ENCODE data around the gene EDC3.
"Not testable (repeated sequence)": the region's sequence is repeated elsewhere in the genome, so short reads cannot be mapped to it uniquely, and the experiment has no call there.

EDC3 gene

GRCh38 chr15:74695597-74696397, at the start of gene EDC3:
TSS of gene EDC3 (minus strand) at chr15:74696024. CDS start at chr15:74675124, 20,900 bp downstream.
- DNase-seq (ENCODE audit: low read depth in 3 of 3), result peak; percentile 71 to 87 (median 75)

DNA sequence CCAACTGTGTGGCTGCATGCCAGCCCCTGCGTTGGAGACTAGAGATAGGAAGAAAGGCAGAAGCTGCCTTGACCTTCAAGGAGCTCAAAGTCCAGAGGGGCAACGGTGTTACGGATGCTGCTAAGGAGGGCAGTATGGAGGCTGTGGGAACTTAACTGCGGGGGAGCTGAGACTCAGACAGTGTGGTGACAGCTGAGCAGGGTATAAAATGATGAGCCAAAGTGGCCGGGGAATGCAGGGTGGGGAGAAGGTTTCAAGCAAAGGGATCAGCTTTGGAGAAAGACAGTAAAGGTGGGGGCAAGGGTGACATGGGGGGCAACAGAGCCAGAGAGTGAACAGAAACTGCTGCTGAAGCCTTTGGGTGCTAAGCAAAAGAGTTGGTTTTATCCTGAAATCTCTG, 46.6 kb upstream of the EDC3 start:
- DNase-seq (ENCODE audit: low read depth in 3 of 3), result no peak

- not testable (repeated sequence) for DNase-seq (ENCODE audit: low read depth in 3 of 3)
Observed at GRCh38 chr15:74738239-74738638, 42.4 kb upstream of the EDC3 start.

DNA sequence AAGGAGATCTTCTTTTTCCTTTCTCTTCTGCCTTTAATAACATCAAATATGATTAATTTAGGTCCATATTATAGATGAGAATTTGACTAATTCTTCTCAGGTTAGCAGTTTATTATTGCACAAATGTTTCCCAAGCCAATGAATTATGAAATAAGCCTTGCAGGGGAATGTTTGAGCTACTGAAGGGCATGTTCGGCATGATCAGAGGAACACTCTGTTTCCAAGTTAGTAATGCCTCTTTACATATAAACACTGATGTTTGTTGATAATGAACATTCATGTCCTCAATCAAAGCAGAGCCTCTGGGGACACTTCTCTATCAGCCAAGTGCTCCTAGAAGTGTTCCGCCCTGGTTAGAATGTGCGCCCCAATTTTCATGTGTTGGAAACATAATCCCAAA, 39.5 kb upstream of the EDC3 start:
- DNase-seq (ENCODE audit: low read depth in 3 of 3), result no peak

DNA sequence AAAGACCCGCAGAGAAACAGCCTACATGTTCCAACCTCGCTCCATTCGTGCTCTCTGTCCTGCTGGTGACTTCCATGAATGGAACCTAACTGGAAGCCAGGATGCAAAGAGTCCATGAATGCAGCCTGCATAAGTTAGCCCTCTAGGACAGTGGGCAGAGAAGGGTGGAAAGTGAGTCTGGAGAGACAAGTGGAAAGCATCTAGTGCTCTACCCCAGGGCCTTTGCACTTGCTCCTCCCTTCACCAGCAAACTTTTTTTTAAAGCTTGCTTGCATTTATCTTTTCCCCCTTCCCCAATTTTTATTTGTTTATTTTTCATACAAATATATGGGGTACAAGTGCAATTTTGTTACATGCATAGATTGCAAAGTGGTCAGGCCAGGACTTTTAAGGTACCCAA, 37.4 kb upstream of the EDC3 start:
- DNase-seq (ENCODE audit: low read depth in 3 of 3), result no peak

DNA sequence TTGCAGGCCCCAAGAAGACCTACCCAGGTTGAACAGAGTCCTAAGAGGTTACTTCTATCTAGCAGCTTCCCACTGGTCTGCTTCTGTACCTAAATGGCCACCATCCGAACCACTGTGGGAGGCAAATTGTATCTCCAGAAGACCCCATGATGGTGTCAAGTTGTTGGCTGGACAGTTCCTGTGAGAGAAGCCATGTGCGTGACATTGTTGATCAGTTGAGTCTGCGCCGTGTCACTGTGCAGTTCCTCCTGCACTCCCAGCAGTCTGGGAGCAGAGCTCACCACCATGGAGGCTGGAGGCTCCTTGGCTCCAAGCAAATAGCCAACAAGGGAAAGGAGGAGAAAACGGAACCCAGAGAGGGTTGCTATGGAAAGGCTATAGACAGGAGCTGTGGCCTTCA, 37.0 kb upstream of the EDC3 start:
- DNase-seq (ENCODE audit: low read depth in 3 of 3), result no peak

- no peak for DNase-seq (ENCODE audit: low read depth in 3 of 3)
Observed at GRCh38 chr15:74730619-74731316, 34.9 kb upstream of the EDC3 start.

DNA sequence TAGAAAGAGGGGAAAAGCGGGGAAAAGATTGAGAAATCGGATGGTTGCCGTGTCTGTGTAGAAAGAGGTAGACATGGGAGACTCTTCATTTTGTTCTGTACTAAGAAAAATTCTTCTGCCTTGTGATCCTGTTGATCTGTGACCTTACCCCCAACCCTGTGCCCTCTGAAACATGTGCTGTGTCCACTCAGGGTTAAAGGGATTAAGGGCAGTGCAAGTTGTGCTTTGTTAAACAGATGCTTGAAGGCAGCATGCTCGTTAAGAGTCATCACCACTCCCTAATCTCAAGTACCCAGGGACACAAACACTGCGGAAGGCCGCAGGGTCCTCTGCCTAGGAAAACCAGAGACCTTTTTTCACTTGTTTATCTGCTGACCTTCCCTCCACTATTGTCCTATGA, 33.5 kb upstream of the EDC3 start:
- not testable (repeated sequence) for DNase-seq (ENCODE audit: low read depth in 3 of 3)

- not testable (repeated sequence) for DNase-seq (ENCODE audit: low read depth in 3 of 3)
Observed at GRCh38 chr15:74728699-74729098, 32.9 kb upstream of the EDC3 start.

DNA sequence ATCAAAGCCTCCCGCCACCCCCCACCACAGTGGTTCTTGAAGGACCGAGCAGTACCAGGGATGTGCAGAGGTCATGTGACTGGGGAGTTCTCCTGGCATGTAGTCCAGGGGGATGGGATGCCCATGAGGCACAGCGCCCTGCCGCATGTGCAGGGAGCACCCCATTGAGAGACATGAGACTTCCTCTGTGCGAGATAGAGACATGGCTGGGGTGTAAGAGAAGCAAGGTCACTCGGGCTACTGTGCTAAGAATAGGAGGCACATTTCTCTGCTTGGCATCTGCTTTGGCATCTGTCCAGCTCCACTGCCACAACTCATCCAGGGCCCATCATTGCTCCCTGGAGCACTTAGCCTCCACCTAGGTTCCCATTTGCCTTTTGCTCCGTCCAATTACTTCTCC, 31.9 kb upstream of the EDC3 start:
- no peak for DNase-seq (ENCODE audit: low read depth in 3 of 3)

DNA sequence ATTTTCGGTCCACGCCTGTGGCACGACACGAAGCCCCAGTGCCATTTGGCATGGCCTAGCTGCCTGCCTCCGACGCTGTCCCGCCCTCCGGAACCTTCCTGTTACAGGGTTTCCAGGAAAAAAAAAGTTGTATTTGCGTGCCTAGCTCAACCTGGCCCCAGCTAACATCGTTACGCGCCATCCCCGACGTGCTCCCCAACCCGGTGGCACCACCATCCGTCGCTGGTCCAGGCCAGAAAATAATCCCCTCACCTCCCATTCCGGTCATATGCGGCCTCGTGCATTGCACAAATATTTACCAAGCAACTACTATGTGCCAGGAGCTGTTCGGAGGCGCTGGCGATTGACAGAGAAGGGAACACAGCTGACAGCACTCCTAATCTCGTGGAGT, 30.9 kb upstream of the EDC3 start:
- no peak for DNase-seq (ENCODE audit: low read depth in 3 of 3)

DNA sequence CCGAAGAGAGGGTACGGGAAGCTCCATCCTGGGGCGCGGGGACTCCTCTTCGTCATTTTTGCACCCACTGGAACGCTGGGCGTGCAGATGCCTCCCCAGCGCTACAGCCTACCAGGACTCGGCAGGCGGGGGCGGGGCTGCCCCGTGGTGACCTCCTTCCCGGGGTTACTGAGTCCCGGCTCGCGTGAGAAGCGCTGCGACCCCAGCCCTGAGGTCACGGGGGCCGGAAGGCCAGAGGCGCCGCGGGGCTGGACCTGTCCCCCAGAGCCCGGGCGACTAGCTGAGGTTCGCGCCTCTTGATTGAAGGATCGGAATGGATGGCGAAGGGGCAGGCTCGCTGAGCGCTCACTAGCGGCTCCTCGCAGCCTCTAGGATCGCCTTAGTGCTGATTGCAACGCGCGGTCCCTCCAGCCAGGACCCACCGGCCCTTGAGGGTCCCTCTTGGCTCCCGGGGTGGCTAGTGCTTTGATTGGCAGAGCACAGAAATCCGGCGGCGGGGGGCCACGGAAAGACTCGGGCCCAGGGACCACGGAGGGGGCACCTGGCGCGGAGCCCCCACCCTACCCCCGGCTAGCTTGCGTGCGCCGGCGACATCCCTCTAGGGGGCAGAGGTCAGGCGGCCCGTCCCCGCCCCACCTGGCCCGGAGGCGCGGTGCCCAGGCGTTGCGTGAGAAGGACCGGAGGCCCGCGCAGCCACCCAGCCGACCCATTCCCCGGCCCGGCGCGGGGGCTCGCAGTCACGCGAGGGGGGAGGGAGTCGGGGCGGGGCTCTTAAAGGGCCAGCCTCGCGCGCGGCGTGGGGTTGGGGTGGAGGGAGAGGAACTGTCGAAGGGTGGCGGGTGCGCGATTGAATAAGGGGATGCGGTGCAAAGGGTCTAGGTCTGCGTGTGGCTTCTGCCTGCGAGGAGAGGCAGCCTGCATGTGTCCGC, 30.3 kb upstream of the EDC3 start:
- DNase-seq (ENCODE audit: low read depth in 3 of 3), result peak; percentile 16 to 58 (median 41)

- peak in 1 of 3 donors; percentile 27 for DNase-seq (ENCODE audit: low read depth in 3 of 3)
Observed at GRCh38 chr15:74725225-74725774, 29.5 kb upstream of the EDC3 start, which contains the start of gene CYP1A1. TSS of gene CYP1A1 (minus strand) at chr15:74725528. CDS start at chr15:74723097, 2,431 bp downstream.

GRCh38 chr15:74724570-74725224, 28.9 kb upstream of the EDC3 start:
- DNase-seq (ENCODE audit: low read depth in 3 of 3), result no peak

DNA sequence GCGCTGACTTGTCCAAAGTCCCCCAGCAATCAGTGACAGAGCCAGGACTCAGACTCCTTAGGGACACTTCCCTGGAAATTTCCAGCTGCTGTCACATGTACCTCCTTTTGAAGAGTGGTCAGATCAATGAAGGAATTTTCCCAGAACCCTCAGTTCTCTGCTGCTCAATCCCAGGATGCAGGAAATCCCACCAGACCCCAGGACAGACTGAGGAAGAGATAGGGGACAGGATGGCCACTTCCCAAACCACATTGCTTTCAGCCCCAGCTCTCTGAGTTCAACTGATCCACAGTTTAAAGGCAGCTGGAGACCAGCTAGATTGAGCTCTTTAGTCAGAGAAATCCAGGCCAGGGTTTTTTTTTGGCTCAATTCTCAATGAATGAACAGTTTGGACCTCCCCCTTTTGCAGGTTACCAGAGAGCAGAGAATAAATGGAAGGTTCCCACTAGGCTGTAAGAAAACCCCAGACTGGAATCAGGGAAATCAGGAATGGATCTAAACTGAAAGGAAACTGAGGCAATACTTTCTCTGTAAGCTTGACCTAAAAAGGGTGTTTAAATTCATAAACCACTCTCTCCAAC, 28.0 kb upstream of the EDC3 start:
- DNase-seq (ENCODE audit: low read depth in 3 of 3), result no peak

DNA sequence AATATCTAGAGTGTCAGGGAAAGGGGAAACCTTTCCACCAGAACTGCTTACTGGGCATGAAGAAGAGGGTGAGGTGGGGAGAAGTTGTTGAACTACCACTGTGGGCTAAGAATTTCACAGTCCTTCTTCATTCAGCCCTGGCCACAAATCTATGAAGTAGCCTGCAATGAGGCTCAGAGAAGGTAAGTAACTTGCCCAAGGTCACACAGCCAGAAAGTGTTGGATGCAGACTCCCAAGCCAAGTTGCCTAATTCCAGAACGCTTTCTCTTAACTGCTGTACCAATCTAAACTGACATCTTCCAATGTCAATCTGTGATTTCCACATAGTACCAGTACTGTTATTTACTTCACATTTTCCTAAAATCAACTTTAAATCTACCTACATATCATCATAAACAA, 27.4 kb upstream of the EDC3 start:
- DNase-seq (ENCODE audit: low read depth in 3 of 3), result no peak

GRCh38 chr15:74722591-74722990, 26.8 kb upstream of the EDC3 start:
- no peak for DNase-seq (ENCODE audit: low read depth in 3 of 3)

GRCh38 chr15:74716651-74717050, 20.8 kb upstream of the EDC3 start:
- DNase-seq (ENCODE audit: low read depth in 3 of 3), result no peak

- no peak for DNase-seq (ENCODE audit: low read depth in 3 of 3)
Observed at GRCh38 chr15:74712311-74712710, 16.5 kb upstream of the EDC3 start.

- no peak for DNase-seq (ENCODE audit: low read depth in 3 of 3)
Observed at GRCh38 chr15:74710319-74711094, 14.7 kb upstream of the EDC3 start.

Measured in stimulated activated CD4-positive, alpha-beta T cell treated with anti-CD3 and anti-CD28 coated beads, TNF-alpha, amount 100 ng/mL, for 48 hours (primary cell).